SK-N-SH treated with all-trans-retinoic acid at 6 μM for 48 hours (cell line): ENCODE data around the gene C1QL2.

Source experiments
- ARNTL ChIP-seq: fragments of 450-650 bp; formaldehyde crosslinking; IDR thresholded peaks from 2 replicates; pipeline ENCODE4 v1.5.0; 2020; ENCODE audit warnings: low read depth, mild to moderate bottlenecking, moderate library complexity, borderline replicate concordance
- BACH2 ChIP-seq: fragments of 250-450 bp; sonication (Bioruptor Pico); IDR thresholded peaks from 2 replicates; pipeline ENCODE4 v1.9.0; 2021; ENCODE audit warnings: mild to moderate bottlenecking, borderline replicate concordance

DNA sequence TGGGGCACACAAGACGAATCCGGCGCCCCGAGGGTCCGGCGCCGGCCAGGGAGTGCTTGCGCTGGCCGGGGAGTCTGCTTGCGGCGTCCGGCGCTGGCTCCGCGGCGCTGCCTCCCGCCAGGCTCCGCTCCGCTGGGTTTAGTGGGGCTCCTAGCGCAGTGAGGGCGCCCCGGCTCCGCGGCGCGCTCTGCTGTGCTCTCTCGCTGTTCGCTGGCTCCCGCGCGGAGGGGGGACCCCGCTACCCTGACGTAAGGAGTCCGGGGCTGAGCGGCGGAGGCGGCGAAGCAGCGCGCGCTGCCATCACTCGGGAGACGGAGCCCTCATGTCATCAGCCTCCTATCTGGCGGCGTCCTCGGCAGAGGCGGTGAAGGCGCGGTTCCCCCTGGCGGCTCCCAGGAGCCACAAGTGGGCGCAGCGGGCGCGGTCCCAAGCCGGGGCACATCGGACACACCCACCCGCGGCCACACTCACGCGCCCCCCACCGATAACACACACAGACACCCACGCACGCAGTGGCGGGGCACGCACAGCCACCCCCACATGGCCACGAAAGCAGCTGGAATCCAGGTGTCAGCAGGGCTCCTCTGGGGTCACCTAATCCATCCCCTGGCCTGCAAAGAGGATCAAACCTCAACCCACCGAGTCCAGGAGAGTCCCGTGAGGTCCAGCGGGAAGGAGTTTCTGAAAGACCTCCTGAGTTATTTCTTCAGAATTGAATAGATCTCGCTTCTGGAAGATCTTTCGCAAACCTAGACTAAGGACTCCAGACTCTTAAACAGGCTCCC, at the start of gene C1QL2:
- TF ChIP-seq ARNTL (CRISPR knock-in tag) (no peak), BACH2 (CRISPR knock-in tag) (no peak)
